HL-60 (cell line): ENCODE results near the gene SVEP1.

ENCODE experiments used
- DNase-seq, 2 experiments: peaks; one replicate each; pipeline ENCODE4 v3.0.0-alpha.2; 2010 to 2020; ENCODE audit warnings: low read depth in 1 of 2, low spot score in 1 of 2
- H3K27ac ChIP-seq: fragments of 250-450 bp; sonication (Bioruptor Pico); replicated peaks from 2 replicates; pipeline ENCODE4 v1.5.1; 2020; ENCODE audit warnings: mild to moderate bottlenecking, moderate library complexity
- H3K27me3 ChIP-seq: fragments of 250-450 bp; sonication (Bioruptor Pico); 2 replicates; pipeline ENCODE4 v1.5.1; 2021; ENCODE audit warnings: mild to moderate bottlenecking, moderate library complexity; ENCODE audit not compliant: insufficient read depth, poor library complexity, severe bottlenecking
- H3K4me3 ChIP-seq: replicated peaks from 2 replicates; pipeline ENCODE4 v1.5.1; 2011; ENCODE audit warnings: mild to moderate bottlenecking, control low read depth, low read length; ENCODE audit not compliant: insufficient read depth
- GABPA ChIP-seq: IDR thresholded peaks from 2 replicates; pipeline ENCODE4 v1.6.1; 2012; ENCODE audit warnings: low read depth
- POLR2AphosphoS5 ChIP-seq: IDR thresholded peaks from 2 replicates; pipeline ENCODE4 v1.6.1; 2012; ENCODE audit warnings: low read depth
- SPI1 ChIP-seq: IDR thresholded peaks from 2 replicates; pipeline ENCODE4 v1.6.1; 2012; ENCODE audit warnings: low read depth, mild to moderate bottlenecking, borderline replicate concordance
- TF ChIP-seq, protein P1 (sequence below): IDR thresholded peaks from one replicate; pipeline ENCODE4 v1.5.1; 2011; ENCODE audit warnings: low read length, control low read depth, inconsistent platforms; ENCODE audit not compliant: insufficient read depth
- TF ChIP-seq, protein P2 (sequence below): IDR thresholded peaks from 2 replicates; pipeline ENCODE4 v1.6.1; 2012; ENCODE audit warnings: low read depth; ENCODE audit not compliant: insufficient replicate concordance

The SVEP1 gene

DNA sequence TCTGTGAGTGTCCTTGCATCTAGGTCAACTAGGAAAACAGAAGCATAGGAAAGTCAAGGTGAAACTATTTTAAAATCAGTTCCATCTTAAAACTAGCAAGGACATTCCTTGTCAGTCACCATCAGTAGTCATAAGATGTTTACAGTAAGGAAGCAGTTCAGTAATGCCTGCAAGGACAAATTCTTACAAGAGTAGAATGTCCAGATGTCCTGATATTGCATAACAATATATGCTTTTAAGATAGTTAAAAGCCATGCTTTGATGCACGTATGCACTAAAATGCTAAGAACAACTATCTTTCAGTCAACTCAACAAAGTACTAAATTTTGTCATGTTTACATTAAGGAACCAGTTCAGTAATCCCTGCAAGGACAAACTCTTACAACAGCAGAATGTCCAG lies 11.3 kb upstream of the SVEP1 start:
- H3K27ac ChIP-seq = no peak overlapping the region
- H3K27me3 ChIP-seq = no peaks in the 10 kb centered on the region
- no peak overlapping the region for H3K4me3 ChIP-seq
- DNase-seq = no peak
- no peak for TF ChIP-seq SPI1
- no peak for TF ChIP-seq GABPA

DNA sequence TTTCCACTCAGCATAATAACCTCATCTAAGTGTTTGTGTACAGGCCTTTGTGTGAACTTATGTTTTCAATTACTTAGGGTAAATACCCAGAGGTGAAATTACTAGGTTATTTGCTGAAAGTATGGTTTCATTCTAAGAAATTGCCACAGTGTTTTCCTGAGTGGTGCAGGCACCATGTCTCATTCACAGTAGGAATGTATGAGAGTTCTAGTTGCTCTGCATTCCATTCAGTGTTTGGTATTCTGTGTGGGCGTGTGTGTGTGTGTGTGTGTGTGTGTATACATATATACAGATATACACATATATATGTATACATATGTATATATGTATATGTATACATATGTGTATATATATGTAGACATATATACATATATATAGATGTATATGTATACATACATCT lies 8.8 kb upstream of the SVEP1 start:
- Histone ChIP-seq H3K27me3 (no peaks in the 10 kb centered on the region), H3K27ac (no peak overlapping the region), H3K4me3 (no peak overlapping the region)
- TF ChIP-seq GABPA (no peak), POLR2AphosphoS5 (no peak), SPI1 (no peak)
- TF ChIP-seq, protein P1, sequence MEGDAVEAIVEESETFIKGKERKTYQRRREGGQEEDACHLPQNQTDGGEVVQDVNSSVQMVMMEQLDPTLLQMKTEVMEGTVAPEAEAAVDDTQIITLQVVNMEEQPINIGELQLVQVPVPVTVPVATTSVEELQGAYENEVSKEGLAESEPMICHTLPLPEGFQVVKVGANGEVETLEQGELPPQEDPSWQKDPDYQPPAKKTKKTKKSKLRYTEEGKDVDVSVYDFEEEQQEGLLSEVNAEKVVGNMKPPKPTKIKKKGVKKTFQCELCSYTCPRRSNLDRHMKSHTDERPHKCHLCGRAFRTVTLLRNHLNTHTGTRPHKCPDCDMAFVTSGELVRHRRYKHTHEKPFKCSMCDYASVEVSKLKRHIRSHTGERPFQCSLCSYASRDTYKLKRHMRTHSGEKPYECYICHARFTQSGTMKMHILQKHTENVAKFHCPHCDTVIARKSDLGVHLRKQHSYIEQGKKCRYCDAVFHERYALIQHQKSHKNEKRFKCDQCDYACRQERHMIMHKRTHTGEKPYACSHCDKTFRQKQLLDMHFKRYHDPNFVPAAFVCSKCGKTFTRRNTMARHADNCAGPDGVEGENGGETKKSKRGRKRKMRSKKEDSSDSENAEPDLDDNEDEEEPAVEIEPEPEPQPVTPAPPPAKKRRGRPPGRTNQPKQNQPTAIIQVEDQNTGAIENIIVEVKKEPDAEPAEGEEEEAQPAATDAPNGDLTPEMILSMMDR = no peak
- TF ChIP-seq, protein P2, sequence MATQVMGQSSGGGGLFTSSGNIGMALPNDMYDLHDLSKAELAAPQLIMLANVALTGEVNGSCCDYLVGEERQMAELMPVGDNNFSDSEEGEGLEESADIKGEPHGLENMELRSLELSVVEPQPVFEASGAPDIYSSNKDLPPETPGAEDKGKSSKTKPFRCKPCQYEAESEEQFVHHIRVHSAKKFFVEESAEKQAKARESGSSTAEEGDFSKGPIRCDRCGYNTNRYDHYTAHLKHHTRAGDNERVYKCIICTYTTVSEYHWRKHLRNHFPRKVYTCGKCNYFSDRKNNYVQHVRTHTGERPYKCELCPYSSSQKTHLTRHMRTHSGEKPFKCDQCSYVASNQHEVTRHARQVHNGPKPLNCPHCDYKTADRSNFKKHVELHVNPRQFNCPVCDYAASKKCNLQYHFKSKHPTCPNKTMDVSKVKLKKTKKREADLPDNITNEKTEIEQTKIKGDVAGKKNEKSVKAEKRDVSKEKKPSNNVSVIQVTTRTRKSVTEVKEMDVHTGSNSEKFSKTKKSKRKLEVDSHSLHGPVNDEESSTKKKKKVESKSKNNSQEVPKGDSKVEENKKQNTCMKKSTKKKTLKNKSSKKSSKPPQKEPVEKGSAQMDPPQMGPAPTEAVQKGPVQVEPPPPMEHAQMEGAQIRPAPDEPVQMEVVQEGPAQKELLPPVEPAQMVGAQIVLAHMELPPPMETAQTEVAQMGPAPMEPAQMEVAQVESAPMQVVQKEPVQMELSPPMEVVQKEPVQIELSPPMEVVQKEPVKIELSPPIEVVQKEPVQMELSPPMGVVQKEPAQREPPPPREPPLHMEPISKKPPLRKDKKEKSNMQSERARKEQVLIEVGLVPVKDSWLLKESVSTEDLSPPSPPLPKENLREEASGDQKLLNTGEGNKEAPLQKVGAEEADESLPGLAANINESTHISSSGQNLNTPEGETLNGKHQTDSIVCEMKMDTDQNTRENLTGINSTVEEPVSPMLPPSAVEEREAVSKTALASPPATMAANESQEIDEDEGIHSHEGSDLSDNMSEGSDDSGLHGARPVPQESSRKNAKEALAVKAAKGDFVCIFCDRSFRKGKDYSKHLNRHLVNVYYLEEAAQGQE = no peak
- no peak for DNase-seq

DNA sequence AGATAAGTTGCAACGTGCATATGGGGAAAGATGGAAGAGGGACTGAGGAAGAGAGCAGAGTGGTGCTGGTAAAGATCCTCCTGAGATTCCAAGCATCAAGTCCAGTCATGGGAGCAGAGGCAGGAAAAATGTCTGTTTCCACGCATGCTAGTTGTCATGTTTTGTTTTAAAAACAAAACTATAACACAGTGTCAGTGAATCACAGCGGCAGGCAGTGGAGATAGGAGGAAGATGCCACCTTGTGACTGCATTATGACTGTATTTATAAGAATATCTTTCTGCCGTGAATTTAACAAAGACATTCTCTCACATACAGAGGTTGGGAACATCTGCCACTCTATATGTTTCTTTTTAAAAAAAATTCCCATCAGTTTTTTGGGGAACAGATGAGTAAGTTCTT lies 3.7 kb upstream of the SVEP1 start:
- H3K27me3 ChIP-seq = peaks cover 29% of the 10 kb centered on the region
- no peak for DNase-seq
- no peak overlapping the region for H3K27ac ChIP-seq
- TF ChIP-seq POLR2AphosphoS5 (no peak), GABPA (no peak), SPI1 (no peak)
- TF ChIP-seq, protein P2 = no peak
- TF ChIP-seq, protein P1 = no peak
- no peak overlapping the region for H3K4me3 ChIP-seq

DNA sequence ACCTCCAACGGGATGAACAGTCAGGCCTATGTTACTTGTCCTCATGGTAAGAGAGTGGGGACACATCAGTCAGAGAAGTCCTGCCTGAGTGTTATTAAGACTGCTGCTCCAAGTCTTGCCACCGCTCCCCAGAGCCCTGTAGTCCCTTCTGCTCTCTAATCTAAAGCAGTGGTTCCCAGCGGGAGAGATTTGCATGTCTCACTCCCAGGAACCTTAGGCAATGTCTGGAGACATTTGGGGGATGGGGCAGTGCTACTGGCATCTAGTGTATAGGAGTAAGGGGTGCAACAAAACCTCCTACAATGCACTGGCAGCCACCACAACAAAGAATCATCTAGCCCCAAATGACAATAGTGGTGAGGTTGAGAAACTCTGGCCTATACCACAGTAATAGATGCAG lies 2.6 kb upstream of the SVEP1 start:
- Histone ChIP-seq H3K27me3 (peaks cover 35% of the 10 kb centered on the region), H3K4me3 (no peak overlapping the region), H3K27ac (no peak overlapping the region)
- no peak for DNase-seq
- TF ChIP-seq SPI1 (no peak), GABPA (no peak)
- TF ChIP-seq, protein P2 = no peak
